ENCODE results near the gene KIAA1328. TPM values are rescaled to one million over a fixed set of nuclear protein-coding genes. Genes with fewer than 3 reads are reported as not detected.

The KIAA1328 gene
- total and polyA plus RNA-seq, 8 donors = 1.9 to 21.7 (median 10.7) TPM

DNA sequence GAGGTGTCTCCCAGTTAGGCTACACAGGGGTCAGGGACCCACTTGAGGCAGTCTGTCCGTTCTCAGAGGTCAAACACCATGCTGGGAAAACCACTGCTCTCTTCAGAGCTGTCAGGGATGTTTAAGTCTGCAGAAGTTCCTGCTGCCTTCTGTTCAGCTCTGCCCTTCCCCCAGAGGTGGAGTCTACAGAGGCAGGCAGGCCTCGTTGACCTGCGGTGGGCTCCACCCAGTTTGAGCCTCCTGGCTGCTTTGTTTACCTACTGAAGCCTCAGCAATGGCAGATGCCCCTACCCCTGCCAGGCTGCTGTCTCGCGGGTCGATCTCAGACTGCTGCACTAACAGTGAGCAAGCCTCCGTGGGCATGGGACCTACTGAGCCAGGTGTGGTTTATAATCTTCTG lies 390.3 kb downstream of the KIAA1328 start:
- intact Hi-C loops (cut with DNase I; ENCODE audit: low total_unique reads) = no loop called here
- Histone ChIP-seq H3K27me3 (no peaks in the 10 kb centered on the region), H3K9me3 (peaks cover 0 to 15% (median 3%) of the 10 kb centered on the region in 4 donors), H3K27ac (no peak overlapping the region), H3K4me1 (no peaks in the 10 kb centered on the region), H3K4me3 (no peak overlapping the region), H3K36me3 (peaks cover 0 to 19% (median 4%) of the 10 kb centered on the region in 4 donors)
- no peak for TF ChIP-seq EP300 (IDR thresholded peaks at IDR 0.05)
- no peak for TF ChIP-seq POLR2A (IDR thresholded peaks at IDR 0.05)
- TF ChIP-seq, protein P1, sequence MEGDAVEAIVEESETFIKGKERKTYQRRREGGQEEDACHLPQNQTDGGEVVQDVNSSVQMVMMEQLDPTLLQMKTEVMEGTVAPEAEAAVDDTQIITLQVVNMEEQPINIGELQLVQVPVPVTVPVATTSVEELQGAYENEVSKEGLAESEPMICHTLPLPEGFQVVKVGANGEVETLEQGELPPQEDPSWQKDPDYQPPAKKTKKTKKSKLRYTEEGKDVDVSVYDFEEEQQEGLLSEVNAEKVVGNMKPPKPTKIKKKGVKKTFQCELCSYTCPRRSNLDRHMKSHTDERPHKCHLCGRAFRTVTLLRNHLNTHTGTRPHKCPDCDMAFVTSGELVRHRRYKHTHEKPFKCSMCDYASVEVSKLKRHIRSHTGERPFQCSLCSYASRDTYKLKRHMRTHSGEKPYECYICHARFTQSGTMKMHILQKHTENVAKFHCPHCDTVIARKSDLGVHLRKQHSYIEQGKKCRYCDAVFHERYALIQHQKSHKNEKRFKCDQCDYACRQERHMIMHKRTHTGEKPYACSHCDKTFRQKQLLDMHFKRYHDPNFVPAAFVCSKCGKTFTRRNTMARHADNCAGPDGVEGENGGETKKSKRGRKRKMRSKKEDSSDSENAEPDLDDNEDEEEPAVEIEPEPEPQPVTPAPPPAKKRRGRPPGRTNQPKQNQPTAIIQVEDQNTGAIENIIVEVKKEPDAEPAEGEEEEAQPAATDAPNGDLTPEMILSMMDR (IDR thresholded peaks at IDR 0.05) = no peak
- TF ChIP-seq POLR2AphosphoS5 (IDR thresholded peaks at IDR 0.05) = no peak
- 68 to 80% (median 78%) methylated on average over 7 of the region's 7 CpGs for WGBS, 5 donors
- DNase-seq = no peak

DNA sequence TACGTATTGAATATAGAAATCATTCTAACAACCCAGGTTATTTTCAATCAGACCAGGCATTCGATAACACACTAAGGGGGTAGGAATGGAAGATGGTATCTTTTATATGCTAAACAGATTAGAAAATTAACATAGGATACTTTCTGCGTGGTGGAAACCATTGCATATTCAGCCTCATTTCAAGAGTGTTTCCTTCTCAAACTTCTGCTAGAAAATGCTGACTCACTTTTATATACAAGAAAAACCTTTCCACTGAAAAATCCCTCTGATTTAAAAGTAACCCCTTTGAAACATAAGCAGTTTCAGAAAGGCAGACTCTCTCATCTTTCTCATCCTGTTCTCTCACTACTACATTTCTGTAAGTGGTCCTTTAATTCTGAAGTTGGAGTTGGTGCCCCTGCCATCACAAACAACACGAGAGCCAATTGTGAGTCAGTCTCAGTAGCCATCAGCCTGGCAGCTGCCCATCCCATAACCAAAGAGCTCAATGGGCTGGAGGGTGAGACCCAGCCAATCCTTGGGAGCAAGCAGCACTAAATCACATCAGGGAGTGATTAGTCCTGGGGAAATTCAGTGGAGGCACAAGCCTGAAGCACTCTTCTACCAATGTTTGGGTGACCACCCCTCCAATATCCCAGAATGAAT lies 393.5 kb downstream of the KIAA1328 start:
- intact Hi-C loops (cut with DNase I; ENCODE audit: low total_unique reads) = no loop called here
- 88 to 95% (median 92%) methylated on average over 4 of the region's 4 CpGs for WGBS, 5 donors

DNA sequence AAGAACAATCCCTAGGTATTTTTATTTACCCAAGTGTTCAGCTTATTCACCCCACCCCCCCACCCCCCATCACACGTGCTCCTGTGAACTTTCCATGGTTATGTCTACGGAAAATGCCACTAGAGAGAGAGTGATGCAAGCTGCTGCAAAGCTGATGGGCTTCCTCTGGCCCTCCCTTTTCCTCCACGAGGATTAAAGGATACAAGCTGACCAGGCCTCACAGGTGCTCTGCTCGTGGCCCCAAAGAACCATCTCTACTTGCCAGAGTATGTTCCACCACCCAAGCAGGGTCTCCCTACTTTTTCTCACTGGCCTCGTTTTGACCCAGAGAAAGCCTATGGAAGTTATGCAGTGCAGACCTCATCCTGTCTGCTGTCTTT lies 394.1 kb downstream of the KIAA1328 start:
- Histone ChIP-seq H3K27me3 (no peaks in the 10 kb centered on the region), H3K9me3 (peaks cover 0 to 8% (median 3%) of the 10 kb centered on the region in 4 donors), H3K27ac (no peak overlapping the region), H3K36me3 (peaks cover 0 to 29% (median 12%) of the 10 kb centered on the region in 4 donors), H3K4me3 (no peak overlapping the region), H3K4me1 (no peaks in the 10 kb centered on the region)
- DNase-seq = no peak
- intact Hi-C loops (cut with DNase I; ENCODE audit: low total_unique reads) = no loop called here
- 69 to 77% (median 75%) methylated on average over 5 of the region's 5 CpGs for WGBS, 5 donors
- TF ChIP-seq, protein P1 (IDR thresholded peaks at IDR 0.05) = no peak
- no peak for TF ChIP-seq POLR2AphosphoS5 (IDR thresholded peaks at IDR 0.05)
- TF ChIP-seq POLR2A (IDR thresholded peaks at IDR 0.05) = no peak
- no peak for TF ChIP-seq EP300 (IDR thresholded peaks at IDR 0.05)

More for the DNA sequence above, 393.5 kb downstream of the KIAA1328 start:
- Histone ChIP-seq H3K27me3 (no peaks in the 10 kb centered on the region), H3K9me3 (peaks cover 0 to 8% (median 3%) of the 10 kb centered on the region in 4 donors), H3K4me3 (no peak overlapping the region), H3K36me3 (peaks cover 0 to 29% (median 12%) of the 10 kb centered on the region in 4 donors), H3K4me1 (no peaks in the 10 kb centered on the region), H3K27ac (no peak overlapping the region)
- TF ChIP-seq POLR2AphosphoS5 (IDR thresholded peaks at IDR 0.05) (no peak), EP300 (IDR thresholded peaks at IDR 0.05) (no peak), POLR2A (IDR thresholded peaks at IDR 0.05) (no peak)
- TF ChIP-seq, protein P1 (IDR thresholded peaks at IDR 0.05) = no peak
- no peak for DNase-seq

DNA sequence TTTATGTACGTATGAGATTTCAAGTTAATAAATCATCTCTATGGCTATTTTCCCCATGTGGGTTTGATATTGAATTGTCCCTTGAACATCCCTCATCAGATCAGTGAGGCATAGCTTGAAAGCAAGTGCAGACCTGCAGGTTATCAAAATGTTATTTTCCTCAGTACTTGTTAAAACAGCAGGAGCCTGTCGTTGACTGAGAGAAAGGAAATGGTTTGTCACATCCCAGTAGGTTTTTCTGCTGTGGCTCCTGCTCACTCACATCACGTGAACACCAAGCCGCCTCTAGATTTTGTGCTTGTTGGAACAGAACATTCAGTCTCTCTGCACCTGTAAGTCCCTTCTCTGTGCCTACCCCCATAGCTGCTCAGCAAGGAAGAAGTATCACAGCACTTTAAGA lies 396.4 kb downstream of the KIAA1328 start:
- 70 to 83% (median 81%) methylated on average over 4 of the region's 4 CpGs for WGBS, 5 donors
- Histone ChIP-seq H3K4me1 (no peaks in the 10 kb centered on the region), H3K4me3 (no peak overlapping the region), H3K36me3 (peaks cover 0 to 20% (median 12%) of the 10 kb centered on the region in 4 donors), H3K9me3 (no peaks in the 10 kb centered on the region), H3K27ac (no peak overlapping the region), H3K27me3 (no peaks in the 10 kb centered on the region)
- intact Hi-C loops (cut with DNase I; ENCODE audit: low total_unique reads) = no loop called here
- no peak for DNase-seq
- TF ChIP-seq, protein P1 (IDR thresholded peaks at IDR 0.05) = no peak

All from stomach (tissue), 9 donors.